Measurements from ENCODE around the gene XRRA1.

Gene XRRA1

DNA sequence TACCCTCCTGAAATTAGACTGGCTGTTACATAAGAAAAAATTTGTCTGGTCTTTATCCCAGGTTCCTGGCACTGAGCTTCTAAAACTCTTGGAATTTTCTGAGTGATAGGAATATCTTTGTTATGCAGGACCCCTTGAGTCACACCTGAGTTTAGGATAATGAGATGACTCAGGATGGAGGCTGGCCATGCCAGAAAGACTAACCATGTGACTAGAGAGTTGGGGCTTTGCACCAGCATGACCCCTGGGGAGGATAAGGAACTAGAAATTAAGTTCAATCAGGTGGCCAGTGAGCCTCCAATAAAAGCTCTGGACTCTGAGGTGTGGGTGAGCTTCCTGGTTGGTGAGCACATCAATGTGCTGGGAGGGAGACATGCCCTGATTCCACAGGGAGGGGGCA, 88.1 kb downstream of the XRRA1 start:
- DNase-seq (ENCODE audit: low spot score), result no peak
- TF ChIP-seq, protein P1, sequence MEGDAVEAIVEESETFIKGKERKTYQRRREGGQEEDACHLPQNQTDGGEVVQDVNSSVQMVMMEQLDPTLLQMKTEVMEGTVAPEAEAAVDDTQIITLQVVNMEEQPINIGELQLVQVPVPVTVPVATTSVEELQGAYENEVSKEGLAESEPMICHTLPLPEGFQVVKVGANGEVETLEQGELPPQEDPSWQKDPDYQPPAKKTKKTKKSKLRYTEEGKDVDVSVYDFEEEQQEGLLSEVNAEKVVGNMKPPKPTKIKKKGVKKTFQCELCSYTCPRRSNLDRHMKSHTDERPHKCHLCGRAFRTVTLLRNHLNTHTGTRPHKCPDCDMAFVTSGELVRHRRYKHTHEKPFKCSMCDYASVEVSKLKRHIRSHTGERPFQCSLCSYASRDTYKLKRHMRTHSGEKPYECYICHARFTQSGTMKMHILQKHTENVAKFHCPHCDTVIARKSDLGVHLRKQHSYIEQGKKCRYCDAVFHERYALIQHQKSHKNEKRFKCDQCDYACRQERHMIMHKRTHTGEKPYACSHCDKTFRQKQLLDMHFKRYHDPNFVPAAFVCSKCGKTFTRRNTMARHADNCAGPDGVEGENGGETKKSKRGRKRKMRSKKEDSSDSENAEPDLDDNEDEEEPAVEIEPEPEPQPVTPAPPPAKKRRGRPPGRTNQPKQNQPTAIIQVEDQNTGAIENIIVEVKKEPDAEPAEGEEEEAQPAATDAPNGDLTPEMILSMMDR (IDR thresholded peaks at IDR 0.05; ENCODE audit: borderline replicate concordance, control extremely low read depth, extremely low read depth, insufficient read depth, missing control alignments), result no peak
- in situ Hi-C loops (cut with MboI; ENCODE audit: low sequenced_read_pairs, unreplicated experiment), result no loop called here

DNA sequence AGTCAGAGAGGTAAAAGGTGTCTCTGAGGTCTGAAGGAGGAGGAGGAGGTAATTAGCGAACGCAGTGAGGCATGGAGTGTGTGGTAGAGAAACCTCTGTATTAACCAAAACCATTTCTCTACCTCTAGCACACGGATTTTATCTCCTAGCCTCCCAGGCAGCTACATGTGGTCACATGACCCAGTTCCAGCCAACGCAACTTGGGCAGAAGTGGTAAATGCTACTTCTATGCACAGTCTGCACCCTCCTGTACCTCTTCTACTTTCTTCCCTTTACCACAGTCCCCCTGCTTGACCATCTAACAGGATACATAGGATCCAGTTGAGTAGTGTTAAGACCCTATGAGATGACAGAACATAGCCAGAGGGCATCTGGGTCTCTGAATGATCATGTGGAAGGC, 95.7 kb downstream of the XRRA1 start:
- TF ChIP-seq, protein P1 (IDR thresholded peaks at IDR 0.05; ENCODE audit: borderline replicate concordance, control extremely low read depth, extremely low read depth, insufficient read depth, missing control alignments), result no peak
- in situ Hi-C loops (cut with MboI; ENCODE audit: low sequenced_read_pairs, unreplicated experiment), result no loop called here
- no peak for DNase-seq (ENCODE audit: low spot score)

DNA sequence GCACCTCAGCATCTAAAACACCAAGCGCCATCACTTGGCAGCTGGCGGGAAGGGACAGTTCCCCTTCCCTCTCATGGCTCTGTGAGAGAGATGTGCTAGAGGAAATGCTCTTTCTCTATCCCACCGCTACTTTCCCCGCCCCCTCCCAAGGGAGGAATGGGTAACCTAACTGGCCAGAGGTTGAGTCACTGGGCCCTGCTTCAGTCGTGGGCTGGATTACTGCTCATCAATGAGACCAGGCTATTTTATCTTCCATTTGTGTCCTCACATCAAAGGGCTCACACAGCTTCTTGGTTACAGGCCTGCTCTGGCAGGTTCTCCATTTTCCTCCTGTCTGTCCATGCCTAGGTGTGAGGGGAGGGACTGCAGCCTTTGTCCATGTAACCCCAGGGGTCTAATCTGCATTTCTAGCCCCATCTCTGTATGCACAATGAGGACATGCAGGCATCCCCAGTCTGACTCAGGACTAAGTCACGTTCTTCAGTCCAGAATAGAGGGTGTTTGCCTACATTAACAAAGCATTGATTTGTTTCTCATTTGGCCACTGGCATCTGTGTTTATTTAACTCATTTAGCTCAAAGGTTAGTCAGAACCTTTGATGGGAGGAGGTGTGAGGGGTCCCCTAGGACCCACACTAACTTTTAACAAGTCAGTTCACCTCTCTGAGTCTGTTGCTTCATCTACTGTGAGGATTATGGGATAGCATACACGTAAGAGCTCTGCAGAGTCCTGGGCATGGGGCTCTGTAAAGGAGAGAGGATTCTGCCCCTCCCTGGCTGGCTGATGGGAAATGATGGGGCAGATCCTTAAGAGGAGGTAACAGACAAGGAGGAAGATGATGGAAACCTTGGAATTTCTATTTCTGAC, 99.1 kb downstream of the XRRA1 start:
- in situ Hi-C loops (cut with MboI; ENCODE audit: low sequenced_read_pairs, unreplicated experiment), result no loop called here
- no peak for DNase-seq (ENCODE audit: low spot score)
- TF ChIP-seq, protein P1 (IDR thresholded peaks at IDR 0.05; ENCODE audit: borderline replicate concordance, control extremely low read depth, extremely low read depth, insufficient read depth, missing control alignments), result no peak

DNA sequence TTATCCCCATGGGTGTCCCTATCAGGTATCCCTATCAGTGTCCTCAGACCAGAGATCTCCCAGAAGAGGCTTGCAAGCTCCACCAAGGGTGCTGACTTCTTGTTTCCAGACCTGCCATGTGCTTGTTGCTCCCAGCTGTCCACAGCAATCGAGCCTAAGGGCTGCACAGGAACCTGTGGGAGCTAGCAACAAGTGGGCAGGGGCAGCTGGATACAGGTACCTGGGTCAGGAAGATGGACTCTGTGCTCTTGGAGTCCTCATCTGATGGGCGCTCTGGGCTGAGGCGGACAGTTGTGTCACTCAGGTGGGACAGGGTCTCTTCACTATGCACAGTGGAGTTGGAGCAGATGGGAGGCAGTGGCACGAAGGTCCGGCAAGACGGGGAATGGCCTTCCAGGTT, 101.0 kb downstream of the XRRA1 start:
- TF ChIP-seq, protein P1 (IDR thresholded peaks at IDR 0.05; ENCODE audit: borderline replicate concordance, control extremely low read depth, extremely low read depth, insufficient read depth, missing control alignments), result no peak
- no peak for DNase-seq (ENCODE audit: low spot score)
- in situ Hi-C loops (cut with MboI; ENCODE audit: low sequenced_read_pairs, unreplicated experiment), result no loop called here

DNA sequence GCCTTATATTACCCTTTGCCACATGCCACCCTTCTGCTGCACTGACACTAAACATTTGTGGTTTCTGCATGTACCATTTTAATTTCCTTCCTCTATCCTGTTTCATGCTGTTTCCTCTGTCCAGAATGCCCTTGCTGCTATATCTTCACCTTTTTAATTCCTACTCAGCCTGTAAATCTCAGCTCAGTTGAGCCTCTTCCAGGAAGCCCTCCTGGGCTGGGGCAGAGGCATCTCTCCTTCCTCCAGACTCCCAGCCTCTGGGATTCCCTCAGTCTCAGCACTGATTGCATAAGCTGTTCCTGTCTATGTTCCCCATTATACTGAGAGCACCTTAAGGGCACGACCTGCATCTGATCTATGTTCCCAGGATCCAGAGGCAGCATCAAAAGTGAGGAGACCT, 101.5 kb downstream of the XRRA1 start:
- in situ Hi-C loops (cut with MboI; ENCODE audit: low sequenced_read_pairs, unreplicated experiment), result no loop called here
- no peak for DNase-seq (ENCODE audit: low spot score)
- TF ChIP-seq, protein P1 (IDR thresholded peaks at IDR 0.05; ENCODE audit: borderline replicate concordance, control extremely low read depth, extremely low read depth, insufficient read depth, missing control alignments), result no peak

DNA sequence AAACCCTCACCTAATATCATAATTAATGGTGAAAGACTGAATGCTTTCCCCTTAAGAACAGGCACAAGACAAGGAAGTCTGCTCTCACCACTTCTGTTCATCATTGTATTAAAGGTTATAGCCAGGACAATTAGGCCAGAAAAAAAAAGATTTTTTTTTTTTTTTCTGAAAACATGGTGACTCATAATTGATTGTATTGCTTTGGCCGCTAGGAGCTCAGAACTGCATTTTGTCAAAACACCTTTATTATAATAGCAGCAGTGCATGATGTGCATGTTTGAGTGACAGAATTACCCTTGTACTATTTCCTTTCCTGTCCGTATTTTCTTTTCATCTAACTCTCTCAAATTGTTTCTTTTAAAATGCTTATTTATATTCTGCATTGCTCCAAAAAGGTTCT, 102.1 kb downstream of the XRRA1 start:
- TF ChIP-seq, protein P1 (IDR thresholded peaks at IDR 0.05; ENCODE audit: borderline replicate concordance, control extremely low read depth, extremely low read depth, insufficient read depth, missing control alignments), result no peak
- in situ Hi-C loops (cut with MboI; ENCODE audit: low sequenced_read_pairs, unreplicated experiment), result no loop called here

More for the DNA sequence above, 102.1 kb downstream of the XRRA1 start:
- DNase-seq (ENCODE audit: low spot score), result no peak
